ENCODE measurements around the gene ELOVL5. TPM values are rescaled to one million over a fixed set of nuclear protein-coding genes. Genes with fewer than 3 reads are reported as not detected.
A peak's percentile ranks its signal among the peaks of the same experiment; 100 is the strongest.

The ELOVL5 gene
- total RNA-seq, 1 donor from 2014 or later, result 72.4 TPM

DNA sequence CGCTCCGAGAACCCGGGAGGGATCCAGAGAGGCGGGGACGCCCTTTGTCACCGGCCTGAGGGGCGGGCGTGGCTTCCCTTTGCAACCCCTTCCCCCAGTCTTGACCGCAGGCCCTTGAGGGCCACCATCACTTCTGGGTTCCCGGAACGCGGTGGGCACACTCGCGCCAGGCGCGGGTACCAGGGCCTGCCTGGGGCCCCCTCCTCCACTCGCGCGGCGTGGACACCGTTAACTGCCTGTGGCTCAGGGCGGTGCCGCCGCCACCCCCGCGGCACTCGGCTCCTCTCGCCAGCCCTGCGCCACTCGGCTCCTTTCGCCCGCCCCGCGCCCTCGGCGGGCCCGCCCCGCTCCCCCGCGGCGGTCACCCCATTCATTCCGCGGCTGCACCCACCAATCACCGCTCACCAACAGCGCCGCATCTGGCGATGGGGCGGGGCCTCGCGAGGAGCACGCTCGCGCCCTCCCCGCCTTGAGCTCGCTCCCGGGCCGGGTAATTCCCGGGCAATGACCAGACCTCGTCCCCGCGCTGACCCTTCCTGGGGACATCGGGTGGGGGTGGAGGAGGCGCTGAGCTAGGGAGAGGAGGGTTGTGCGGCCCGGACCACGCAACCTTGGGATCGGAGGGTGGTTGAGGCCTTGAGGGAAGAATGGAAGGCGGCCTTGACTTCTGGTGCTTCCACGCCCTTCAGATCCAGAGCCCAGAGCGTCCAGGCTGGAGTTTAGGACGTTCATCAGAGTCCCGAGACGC is 10.5 kb upstream of the ELOVL5 start:
- peak overlapping the region; percentile 93 for H3K27ac ChIP-seq
- H3K4me3 ChIP-seq, result peak overlapping the region; percentile 68
- ATAC-seq (peak; percentile 95 to 97), DNase-seq (peak; percentile 96)
- TF ChIP-seq, protein P1, sequence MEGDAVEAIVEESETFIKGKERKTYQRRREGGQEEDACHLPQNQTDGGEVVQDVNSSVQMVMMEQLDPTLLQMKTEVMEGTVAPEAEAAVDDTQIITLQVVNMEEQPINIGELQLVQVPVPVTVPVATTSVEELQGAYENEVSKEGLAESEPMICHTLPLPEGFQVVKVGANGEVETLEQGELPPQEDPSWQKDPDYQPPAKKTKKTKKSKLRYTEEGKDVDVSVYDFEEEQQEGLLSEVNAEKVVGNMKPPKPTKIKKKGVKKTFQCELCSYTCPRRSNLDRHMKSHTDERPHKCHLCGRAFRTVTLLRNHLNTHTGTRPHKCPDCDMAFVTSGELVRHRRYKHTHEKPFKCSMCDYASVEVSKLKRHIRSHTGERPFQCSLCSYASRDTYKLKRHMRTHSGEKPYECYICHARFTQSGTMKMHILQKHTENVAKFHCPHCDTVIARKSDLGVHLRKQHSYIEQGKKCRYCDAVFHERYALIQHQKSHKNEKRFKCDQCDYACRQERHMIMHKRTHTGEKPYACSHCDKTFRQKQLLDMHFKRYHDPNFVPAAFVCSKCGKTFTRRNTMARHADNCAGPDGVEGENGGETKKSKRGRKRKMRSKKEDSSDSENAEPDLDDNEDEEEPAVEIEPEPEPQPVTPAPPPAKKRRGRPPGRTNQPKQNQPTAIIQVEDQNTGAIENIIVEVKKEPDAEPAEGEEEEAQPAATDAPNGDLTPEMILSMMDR (IDR thresholded peaks at IDR 0.05), result no peak
- no peaks in the 10 kb centered on the region for H3K27me3 ChIP-seq (ENCODE audit: low read depth)
- no peaks in the 10 kb centered on the region for H3K9me3 ChIP-seq
- intact Hi-C loops (cut with DNase I), result no loop called here
- peaks cover 25% of the 10 kb centered on the region for H3K4me1 ChIP-seq
- no peaks in the 10 kb centered on the region for H3K36me3 ChIP-seq

DNA sequence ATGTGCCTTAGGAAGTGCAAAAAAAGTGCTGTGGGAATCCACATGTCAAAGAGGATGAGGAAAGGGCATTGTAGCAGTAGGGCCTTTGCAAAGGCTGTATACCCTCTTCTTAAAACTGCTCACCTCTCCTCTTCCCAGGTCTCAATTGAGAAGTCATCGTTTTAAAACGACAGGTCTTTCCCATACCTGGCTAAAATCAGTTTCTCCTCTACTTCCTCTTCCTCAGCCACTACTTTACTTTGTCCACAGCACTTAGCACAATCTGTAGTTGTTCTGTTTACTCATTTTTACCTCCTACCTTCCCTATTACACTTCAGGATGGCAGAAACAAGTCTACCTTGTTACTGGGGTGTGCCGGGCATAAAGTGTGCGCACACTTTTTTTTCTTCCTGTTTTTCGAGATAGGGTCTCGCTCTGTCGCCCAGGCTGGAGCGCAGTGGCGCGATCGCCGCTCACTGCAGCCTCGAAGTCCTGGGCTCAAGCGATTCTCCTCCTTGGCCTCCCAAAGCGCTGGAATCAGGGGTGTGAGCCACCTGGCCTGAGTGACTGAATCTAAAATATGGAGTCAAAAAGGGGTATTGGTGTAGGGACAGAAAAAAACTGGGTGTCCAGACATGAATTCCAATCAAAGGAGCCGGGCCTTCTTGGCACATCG is 9.8 kb upstream of the ELOVL5 start:
- Histone ChIP-seq H3K27me3 (ENCODE audit: low read depth) (no peaks in the 10 kb centered on the region), H3K27ac (peak overlapping the region; percentile 93), H3K36me3 (no peaks in the 10 kb centered on the region), H3K4me3 (peak overlapping the region; percentile 68), H3K9me3 (no peaks in the 10 kb centered on the region), H3K4me1 (peaks cover 25% of the 10 kb centered on the region)
- ATAC-seq (peak; percentile 1 to 14), DNase-seq (no peak)
- TF ChIP-seq, protein P1 (IDR thresholded peaks at IDR 0.05), result no peak
- intact Hi-C loops (cut with DNase I), result no loop called here

DNA sequence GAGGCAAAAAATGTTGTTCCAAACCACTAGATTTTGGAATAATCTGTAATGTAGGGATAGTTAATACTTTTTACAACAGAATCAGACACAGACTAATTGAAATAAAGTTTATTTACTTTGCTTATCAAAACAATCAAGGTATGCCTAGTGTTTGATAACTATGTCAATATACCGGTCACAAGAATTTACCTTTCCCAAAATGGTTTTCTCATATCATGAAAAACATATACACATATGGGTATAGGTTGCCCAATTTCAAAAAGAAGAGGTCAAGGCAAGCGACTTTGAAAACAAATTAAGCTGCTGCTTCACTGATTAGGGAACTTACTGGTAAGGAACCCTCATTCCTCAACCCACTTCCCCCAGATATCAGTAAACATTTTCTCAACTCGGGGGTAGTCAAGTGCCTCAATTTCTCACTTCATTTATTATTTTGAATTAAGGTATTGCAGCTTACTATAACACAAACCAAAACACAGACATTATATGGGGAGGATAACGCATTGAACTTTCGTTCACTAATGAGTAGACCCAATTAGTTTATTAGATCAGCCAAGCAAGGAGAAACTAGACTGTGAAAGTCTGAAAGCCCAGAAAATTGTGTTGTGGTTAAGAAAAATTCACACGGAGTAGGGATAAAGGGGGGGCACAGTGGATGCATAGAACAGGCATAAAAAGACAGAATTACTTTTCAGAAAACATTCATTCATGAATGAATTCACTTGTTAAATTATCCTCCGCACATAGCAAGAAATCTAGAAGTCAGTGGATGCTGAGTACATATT is 9.0 kb upstream of the ELOVL5 start:
- TF ChIP-seq, protein P1 (IDR thresholded peaks at IDR 0.05), result no peak
- Histone ChIP-seq H3K27me3 (ENCODE audit: low read depth) (no peaks in the 10 kb centered on the region), H3K36me3 (no peaks in the 10 kb centered on the region), H3K4me1 (peaks cover 25% of the 10 kb centered on the region), H3K4me3 (no peak overlapping the region), H3K27ac (peak overlapping the region; percentile 93), H3K9me3 (no peaks in the 10 kb centered on the region)
- intact Hi-C loops (cut with DNase I), result no loop called here
- DNase-seq, result no peak
- ATAC-seq, result no peak

DNA sequence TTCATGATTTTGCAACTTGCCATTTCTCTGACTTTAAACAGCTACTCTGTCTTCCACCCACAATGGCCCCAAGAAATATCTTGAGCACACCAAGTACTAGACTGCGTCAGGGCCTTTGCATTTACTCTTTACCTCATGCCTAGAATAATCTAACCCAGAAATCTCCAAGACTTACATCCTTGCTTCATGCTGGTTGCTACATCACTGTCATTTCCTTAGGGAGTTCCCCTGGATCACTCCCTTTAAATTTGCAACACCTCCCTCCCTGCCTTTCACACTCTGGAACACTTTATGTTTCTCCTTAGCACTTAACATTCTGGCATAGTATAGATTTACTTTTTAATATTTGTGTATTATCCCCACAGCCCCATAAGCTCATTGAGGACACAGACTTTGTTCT is 4.9 kb upstream of the ELOVL5 start:
- Histone ChIP-seq H3K4me3 (no peak overlapping the region), H3K9me3 (no peaks in the 10 kb centered on the region), H3K27ac (no peak overlapping the region), H3K27me3 (ENCODE audit: low read depth) (no peaks in the 10 kb centered on the region), H3K4me1 (peaks cover 17% of the 10 kb centered on the region), H3K36me3 (no peaks in the 10 kb centered on the region)
- ATAC-seq (no peak), DNase-seq (no peak)
- intact Hi-C loops (cut with DNase I), result no loop called here
- TF ChIP-seq, protein P1 (IDR thresholded peaks at IDR 0.05), result no peak

DNA sequence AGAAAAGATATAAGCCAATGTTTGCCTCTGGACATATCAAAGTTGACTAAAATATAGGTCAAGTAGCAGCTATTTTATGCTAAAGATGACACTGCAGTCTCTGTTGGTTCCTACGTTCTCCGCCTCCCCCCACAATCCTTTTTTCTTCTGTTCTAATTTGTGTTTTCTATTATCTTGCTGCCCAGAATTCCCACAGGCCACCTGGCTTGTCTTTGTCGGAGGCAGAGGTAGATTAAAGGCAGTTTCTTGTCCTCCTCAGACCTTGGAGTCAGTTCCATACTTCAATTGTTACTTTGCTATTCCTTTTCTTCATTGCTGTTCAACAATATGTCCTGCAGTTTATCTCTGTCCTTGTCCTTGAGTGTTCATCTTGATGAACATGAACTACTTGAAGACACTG is 3.6 kb upstream of the ELOVL5 start:
- Histone ChIP-seq H3K4me3 (no peak overlapping the region), H3K4me1 (peaks cover 10% of the 10 kb centered on the region), H3K36me3 (no peaks in the 10 kb centered on the region), H3K27me3 (ENCODE audit: low read depth) (no peaks in the 10 kb centered on the region), H3K9me3 (no peaks in the 10 kb centered on the region), H3K27ac (no peak overlapping the region)
- TF ChIP-seq, protein P1 (IDR thresholded peaks at IDR 0.05), result no peak
- no peak for ATAC-seq
- intact Hi-C loops (cut with DNase I), result no loop called here
- no peak for DNase-seq
